Activated CD8-positive, alpha-beta memory T cell treated with anti-CD3 and anti-CD28 coated beads, Interleukin-2, amount 10 ng/mL, durations not matched to agents 7 days and 5 days (primary cell): ENCODE measurements around the gene MBD5. TPM values are rescaled to one million over a fixed set of nuclear protein-coding genes. Genes with fewer than 3 reads are reported as not detected.

Source experiments
- ATAC-seq: fragments of 150-1000 bp; cut with Tn5 transposase; one replicate; pipeline ENCODE4 v1.10.0; 2021; ENCODE audit warnings: moderate library complexity
- CTCF ChIA-PET: fragments of 350-600 bp; sonication (Branson Sonifier 250); formaldehyde crosslinking; loops from one replicate; lab custom pipeline; 2021; ENCODE audit warnings: antibody characterized with exemption; lab: Charles Lee
- DNase-seq: peaks from one replicate; pipeline ENCODE4 v3.0.0-alpha.2; 2020
- H3K27ac Mint-ChIP-seq: one replicate; pipeline ENCODE4 v1.8.0; 2021; ENCODE audit warnings: mild to moderate bottlenecking, mixed read lengths
- H3K27me3 Mint-ChIP-seq: one replicate; pipeline ENCODE4 v1.8.0; 2021; ENCODE audit warnings: mixed read lengths
- H3K36me3 Mint-ChIP-seq: one replicate; pipeline ENCODE4 v1.8.0; 2021; ENCODE audit warnings: mild to moderate bottlenecking, mixed read lengths
- H3K4me1 Mint-ChIP-seq: one replicate; pipeline ENCODE4 v1.8.0; 2021; ENCODE audit warnings: mixed read lengths
- H3K4me3 Mint-ChIP-seq: one replicate; pipeline ENCODE4 v1.8.0; 2021; ENCODE audit warnings: mild to moderate bottlenecking, moderate library complexity, mixed read lengths
- H3K9me3 Mint-ChIP-seq: one replicate; pipeline ENCODE4 v1.8.0; 2022; ENCODE audit warnings: low read depth, mixed read lengths
- total RNA-seq, 2 experiments: library from RNA; stranded (reverse); gene quantifications; one replicate each; pipeline ENCODE4 v1.2.3, GENCODE V29; 2021

MBD5 gene
- total RNA-seq, 2 experiments from 2014 or later = 24.6 to 44.8 TPM

GRCh38 chr2:148451046-148451445 is 430.2 kb downstream of the MBD5 start:
- H3K27me3 Mint-ChIP-seq = no peaks in the 10 kb centered on the region
- no peak overlapping the region for H3K27ac Mint-ChIP-seq
- H3K4me3 Mint-ChIP-seq = no peak overlapping the region
- H3K4me1 Mint-ChIP-seq = no peaks in the 10 kb centered on the region
- H3K36me3 Mint-ChIP-seq = no peaks in the 10 kb centered on the region
- ATAC-seq (no peak), DNase-seq (no peak)
- no peaks in the 10 kb centered on the region for H3K9me3 Mint-ChIP-seq
- CTCF ChIA-PET = no interaction called here

- no peak overlapping the region for H3K27ac Mint-ChIP-seq
- H3K4me3 Mint-ChIP-seq = no peak overlapping the region
- CTCF ChIA-PET = no interaction called here
- ATAC-seq (no peak), DNase-seq (no peak)
- H3K9me3 Mint-ChIP-seq = no peaks in the 10 kb centered on the region
- no peaks in the 10 kb centered on the region for H3K27me3 Mint-ChIP-seq
- no peaks in the 10 kb centered on the region for H3K4me1 Mint-ChIP-seq
- H3K36me3 Mint-ChIP-seq = no peaks in the 10 kb centered on the region
These were observed 434.9 kb downstream of the MBD5 start for GRCh38 chr2:148455791-148456190.

GRCh38 chr2:148458171-148458570 is 437.3 kb downstream of the MBD5 start:
- no peaks in the 10 kb centered on the region for H3K27me3 Mint-ChIP-seq
- H3K4me1 Mint-ChIP-seq = no peaks in the 10 kb centered on the region
- ATAC-seq (no peak), DNase-seq (no peak)
- no peak overlapping the region for H3K27ac Mint-ChIP-seq
- H3K36me3 Mint-ChIP-seq = no peaks in the 10 kb centered on the region
- H3K4me3 Mint-ChIP-seq = no peak overlapping the region
- no peaks in the 10 kb centered on the region for H3K9me3 Mint-ChIP-seq
- CTCF ChIA-PET = interaction anchor here (0.8 kb wide), 1 partner anchor 9 kb away, joined by 3 read pairs; no protein-coding TSS in a partner anchor

GRCh38 chr2:148459377-148459778 is 438.5 kb downstream of the MBD5 start:
- Mint-ChIP-seq H3K36me3 (no peaks in the 10 kb centered on the region), H3K4me1 (no peaks in the 10 kb centered on the region), H3K4me3 (no peak overlapping the region), H3K27me3 (no peaks in the 10 kb centered on the region), H3K27ac (no peak overlapping the region), H3K9me3 (no peaks in the 10 kb centered on the region)
- DNase-seq = no peak
- CTCF ChIA-PET = no interaction called here
- no peak for ATAC-seq

- ATAC-seq = no peak
- no peak for DNase-seq
- H3K27ac Mint-ChIP-seq = no peak overlapping the region
- H3K4me3 Mint-ChIP-seq = no peak overlapping the region
- CTCF ChIA-PET = interaction anchor here (1.0 kb wide), 1 partner anchor 48 kb away, joined by 3 read pairs; no protein-coding TSS in a partner anchor
- no peaks in the 10 kb centered on the region for H3K36me3 Mint-ChIP-seq
- H3K27me3 Mint-ChIP-seq = no peaks in the 10 kb centered on the region
- no peaks in the 10 kb centered on the region for H3K9me3 Mint-ChIP-seq
- H3K4me1 Mint-ChIP-seq = no peaks in the 10 kb centered on the region
These were observed 441.0 kb downstream of the MBD5 start for GRCh38 chr2:148461876-148462275.

- no peak overlapping the region for H3K27ac Mint-ChIP-seq
- DNase-seq (no peak), ATAC-seq (no peak)
- H3K36me3 Mint-ChIP-seq = no peaks in the 10 kb centered on the region
- no peaks in the 10 kb centered on the region for H3K4me1 Mint-ChIP-seq
- H3K4me3 Mint-ChIP-seq = no peak overlapping the region
- CTCF ChIA-PET = no interaction called here
- no peaks in the 10 kb centered on the region for H3K9me3 Mint-ChIP-seq
- peaks cover 13% of the 10 kb centered on the region for H3K27me3 Mint-ChIP-seq
These were observed 454.7 kb downstream of the MBD5 start for GRCh38 chr2:148475626-148476025.

- peaks cover 13% of the 10 kb centered on the region for H3K27me3 Mint-ChIP-seq
- no peaks in the 10 kb centered on the region for H3K9me3 Mint-ChIP-seq
- ATAC-seq = no peak
- H3K36me3 Mint-ChIP-seq = no peaks in the 10 kb centered on the region
- DNase-seq = no peak
- CTCF ChIA-PET = no interaction called here
- no peak overlapping the region for H3K27ac Mint-ChIP-seq
- no peaks in the 10 kb centered on the region for H3K4me1 Mint-ChIP-seq
- no peak overlapping the region for H3K4me3 Mint-ChIP-seq
These were observed 458.5 kb downstream of the MBD5 start for GRCh38 chr2:148479398-148479797.

GRCh38 chr2:148483665-148484064 is 462.8 kb downstream of the MBD5 start:
- no peaks in the 10 kb centered on the region for H3K36me3 Mint-ChIP-seq
- no peak for ATAC-seq
- H3K4me1 Mint-ChIP-seq = no peaks in the 10 kb centered on the region
- CTCF ChIA-PET = interaction anchor here (2.1 kb wide), 1 partner anchor 25 kb away, joined by 6 read pairs; no protein-coding TSS in a partner anchor
- peaks cover 9% of the 10 kb centered on the region for H3K27me3 Mint-ChIP-seq
- H3K27ac Mint-ChIP-seq = no peak overlapping the region
- no peak overlapping the region for H3K4me3 Mint-ChIP-seq
- no peak for DNase-seq
- no peaks in the 10 kb centered on the region for H3K9me3 Mint-ChIP-seq

- H3K9me3 Mint-ChIP-seq = no peaks in the 10 kb centered on the region
- no peak overlapping the region for H3K4me3 Mint-ChIP-seq
- ATAC-seq = no peak
- H3K36me3 Mint-ChIP-seq = no peaks in the 10 kb centered on the region
- H3K27ac Mint-ChIP-seq = no peak overlapping the region
- H3K4me1 Mint-ChIP-seq = no peaks in the 10 kb centered on the region
- CTCF ChIA-PET = no interaction called here
- H3K27me3 Mint-ChIP-seq = peaks cover 5% of the 10 kb centered on the region
- DNase-seq = no peak
These were observed 463.2 kb downstream of the MBD5 start for GRCh38 chr2:148484066-148484465.

- CTCF ChIA-PET = interaction anchor here (1.3 kb wide), 1 partner anchor 23 kb away, joined by 4 read pairs; no protein-coding TSS in a partner anchor
- ATAC-seq (no peak), DNase-seq (no peak)
- no peaks in the 10 kb centered on the region for H3K9me3 Mint-ChIP-seq
- H3K4me3 Mint-ChIP-seq = no peak overlapping the region
- no peak overlapping the region for H3K27ac Mint-ChIP-seq
- H3K4me1 Mint-ChIP-seq = no peaks in the 10 kb centered on the region
- no peaks in the 10 kb centered on the region for H3K27me3 Mint-ChIP-seq
- H3K36me3 Mint-ChIP-seq = no peaks in the 10 kb centered on the region
These were observed 465.8 kb downstream of the MBD5 start for GRCh38 chr2:148486655-148487054.

GRCh38 chr2:148487439-148487838 is 466.5 kb downstream of the MBD5 start:
- DNase-seq (no peak), ATAC-seq (no peak)
- CTCF ChIA-PET = no interaction called here
- no peak overlapping the region for H3K4me3 Mint-ChIP-seq
- H3K36me3 Mint-ChIP-seq = no peaks in the 10 kb centered on the region
- H3K4me1 Mint-ChIP-seq = no peaks in the 10 kb centered on the region
- H3K9me3 Mint-ChIP-seq = no peaks in the 10 kb centered on the region
- no peak overlapping the region for H3K27ac Mint-ChIP-seq
- no peaks in the 10 kb centered on the region for H3K27me3 Mint-ChIP-seq

- Mint-ChIP-seq H3K4me3 (no peak overlapping the region), H3K4me1 (no peaks in the 10 kb centered on the region), H3K9me3 (no peaks in the 10 kb centered on the region), H3K27ac (no peak overlapping the region), H3K27me3 (no peaks in the 10 kb centered on the region), H3K36me3 (no peaks in the 10 kb centered on the region)
- CTCF ChIA-PET = no interaction called here
- DNase-seq (no peak), ATAC-seq (no peak)
These were observed 470.0 kb downstream of the MBD5 start for GRCh38 chr2:148490840-148491439.

GRCh38 chr2:148493822-148494563 is 473.1 kb downstream of the MBD5 start:
- H3K9me3 Mint-ChIP-seq = no peaks in the 10 kb centered on the region
- H3K4me1 Mint-ChIP-seq = no peaks in the 10 kb centered on the region
- DNase-seq (no peak), ATAC-seq (no peak)
- no peaks in the 10 kb centered on the region for H3K36me3 Mint-ChIP-seq
- no peak overlapping the region for H3K27ac Mint-ChIP-seq
- CTCF ChIA-PET = interaction anchor here (1.4 kb wide), 1 partner anchor 15 kb away, joined by 7 read pairs; no protein-coding TSS in a partner anchor
- no peaks in the 10 kb centered on the region for H3K27me3 Mint-ChIP-seq
- H3K4me3 Mint-ChIP-seq = no peak overlapping the region

GRCh38 chr2:148495586-148495985 is 474.7 kb downstream of the MBD5 start:
- Mint-ChIP-seq H3K27me3 (no peaks in the 10 kb centered on the region), H3K4me1 (no peaks in the 10 kb centered on the region), H3K27ac (no peak overlapping the region), H3K36me3 (no peaks in the 10 kb centered on the region), H3K9me3 (no peaks in the 10 kb centered on the region), H3K4me3 (no peak overlapping the region)
- CTCF ChIA-PET = interaction anchor here (4.2 kb wide), 1 partner anchor 15 kb away, joined by 19 read pairs; no protein-coding TSS in a partner anchor
- DNase-seq (no peak), ATAC-seq (no peak)
